Daoy (cell line): ENCODE results near the gene GOLT1A. TPM values are rescaled to one million over a fixed set of nuclear protein-coding genes. Genes with fewer than 3 reads are reported as not detected.
A peak's percentile ranks its signal among the peaks of the same experiment; 100 is the strongest.

Source experiments
- DNase-seq: peaks from one replicate; pipeline ENCODE4 v3.0.0-alpha.2; 2015; ENCODE audit warnings: low read depth
- total RNA-seq: library from RNA; depleted of rRNA; stranded (reverse); fragments of >200 nt; shearing (Covaris generic); gene quantifications from 2 replicates; pipeline ENCODE4 v1.2.3, GENCODE V29; 2014

Gene GOLT1A
- total RNA-seq, 1 experiment from 2014 or later: not detected

DNA sequence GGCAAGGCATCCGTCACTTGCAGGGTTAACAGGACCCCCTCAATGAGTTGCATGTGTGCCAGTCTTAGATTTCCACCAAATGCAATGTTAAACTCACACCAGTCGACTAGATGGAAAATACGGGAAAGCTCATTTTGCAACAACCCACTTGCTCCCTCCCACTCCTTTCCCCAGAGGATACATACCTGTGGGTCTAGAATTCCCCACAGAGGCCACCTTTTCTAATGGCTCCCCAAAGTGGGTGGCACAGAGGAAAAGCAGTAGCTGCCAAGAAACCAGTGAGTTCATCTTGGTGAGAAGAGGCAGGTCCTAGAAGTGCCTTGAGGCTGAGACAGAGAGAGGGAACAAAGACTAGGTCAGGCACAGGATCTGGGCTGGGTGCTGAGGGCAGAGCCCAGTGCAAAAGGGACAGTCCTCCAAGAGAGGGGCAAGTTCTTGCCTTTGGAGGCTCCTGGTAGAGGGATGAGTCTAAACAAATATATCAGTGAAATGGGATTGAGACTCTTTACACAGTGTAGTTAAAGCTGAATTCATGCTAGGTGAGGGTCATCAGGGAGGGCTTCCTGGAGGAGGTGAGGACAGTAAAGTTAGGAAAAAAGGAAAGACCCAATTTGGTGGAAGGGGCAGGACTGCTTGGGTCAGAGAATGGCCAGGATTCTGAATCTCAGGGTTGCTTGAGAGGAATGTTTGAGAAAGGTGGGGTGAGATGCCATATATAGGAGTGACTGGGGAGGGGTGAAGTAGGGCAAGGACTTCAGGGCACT lies 21.0 kb downstream of the GOLT1A start:
- no peak for DNase-seq

GRCh38 chr1:204192046-204192445 lies 21.7 kb downstream of the GOLT1A start:
- no peak for DNase-seq

DNA sequence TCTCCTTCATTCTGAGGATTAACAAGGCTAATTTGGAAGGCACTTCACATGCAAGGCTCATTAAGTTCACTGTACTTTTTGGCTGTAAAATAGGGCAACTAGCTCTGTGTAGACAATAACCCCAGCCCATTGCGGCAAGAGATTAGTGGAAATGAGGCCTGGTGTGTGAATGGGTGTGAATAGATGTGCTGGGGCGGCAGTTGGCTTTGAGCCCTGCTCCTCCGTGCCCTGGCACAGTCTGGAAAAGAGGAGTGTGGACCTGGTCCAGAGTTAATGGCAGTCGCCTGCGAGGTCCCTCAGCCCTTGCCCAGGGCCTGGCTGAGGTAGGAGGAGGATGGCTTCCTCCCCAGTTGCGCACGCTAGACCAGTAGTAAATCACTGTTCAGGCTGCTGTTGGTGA lies 22.3 kb downstream of the GOLT1A start:
- DNase-seq: no peak

DNA sequence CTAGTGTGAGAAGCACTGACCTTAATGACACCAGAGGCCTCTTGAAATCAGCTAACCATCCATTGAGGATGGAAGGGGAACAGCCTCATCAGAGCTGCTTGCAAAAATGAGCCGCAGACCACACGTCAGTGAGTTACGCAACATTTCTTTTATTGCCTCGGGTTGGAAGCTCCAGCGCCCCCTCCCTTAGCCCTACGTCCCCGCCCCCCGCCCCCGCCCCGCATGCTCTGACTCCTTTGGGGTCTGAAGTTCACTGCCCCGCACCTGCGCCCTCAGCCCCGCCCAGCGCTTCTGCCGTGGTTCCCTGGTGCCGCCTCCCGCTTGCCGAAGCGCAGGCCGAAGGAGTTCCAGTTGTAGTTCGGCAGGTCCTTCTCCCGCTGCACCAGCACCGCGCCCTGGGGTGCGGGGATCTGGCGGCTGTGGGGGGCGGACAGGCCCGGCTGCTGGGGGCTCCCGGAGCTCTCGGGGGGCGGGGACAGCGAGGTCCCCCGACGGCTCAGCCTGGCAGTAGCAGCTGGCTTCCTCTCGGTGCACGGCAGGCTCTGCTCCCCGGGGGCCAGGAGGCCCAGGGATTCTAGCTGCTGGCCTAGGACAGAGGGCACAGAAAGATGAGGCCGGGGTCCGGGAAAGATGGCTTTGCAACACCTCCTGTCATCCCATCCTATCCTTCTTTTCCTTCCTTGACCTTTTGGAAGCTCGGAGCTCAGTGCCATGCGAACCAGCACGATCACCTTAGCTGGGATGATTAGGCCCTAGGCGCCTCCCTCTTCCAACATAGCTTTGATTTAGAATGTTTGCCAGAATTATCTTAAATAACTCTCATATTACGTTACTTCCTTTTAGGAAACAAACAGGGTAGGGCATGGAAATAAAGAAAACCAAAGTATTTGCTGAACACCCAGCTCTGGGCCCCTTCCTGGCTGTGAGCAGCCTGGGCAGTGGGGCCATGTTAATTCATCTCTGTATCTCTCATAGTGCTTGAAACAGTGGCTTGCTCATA lies 23.3 kb downstream of the GOLT1A start:
- no peak for DNase-seq

DNA sequence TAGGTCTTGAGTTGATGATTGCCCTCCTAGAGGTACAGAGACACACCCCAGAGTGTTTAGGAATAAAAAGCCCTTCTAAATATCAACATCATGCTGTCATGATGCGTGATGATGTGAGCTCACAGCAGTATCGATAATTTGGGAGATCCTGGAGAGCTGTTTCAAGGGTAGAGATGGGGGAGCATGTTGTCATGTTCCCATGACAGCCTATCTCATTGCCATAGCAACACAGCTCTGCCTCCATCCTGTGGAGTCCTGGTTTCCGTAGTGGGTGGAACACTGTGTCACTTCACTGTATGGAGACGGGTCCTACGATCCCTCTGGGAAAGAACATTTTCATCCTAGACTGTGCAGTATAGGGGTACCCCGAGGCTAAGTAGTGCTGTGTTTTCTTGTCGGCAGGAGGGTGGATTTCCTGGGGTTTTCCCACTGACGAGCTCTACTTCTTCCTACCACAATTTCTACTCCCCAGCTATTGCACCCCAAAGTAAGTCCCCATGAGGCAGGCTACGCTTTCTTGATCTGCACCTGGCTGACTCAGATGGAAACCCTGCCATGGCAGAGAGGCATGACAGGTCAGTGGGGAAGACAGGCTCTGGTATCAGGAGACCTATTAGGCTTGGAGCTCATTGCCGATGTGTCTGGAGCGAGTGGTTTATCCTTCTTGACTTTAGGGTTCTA lies 24.7 kb downstream of the GOLT1A start:
- no peak for DNase-seq

GRCh38 chr1:204186597-204186996 lies 27.2 kb downstream of the GOLT1A start:
- DNase-seq: no peak

- DNase-seq: no peak
These were observed 32.7 kb downstream of the GOLT1A start for GRCh38 chr1:204181116-204181515.

DNA sequence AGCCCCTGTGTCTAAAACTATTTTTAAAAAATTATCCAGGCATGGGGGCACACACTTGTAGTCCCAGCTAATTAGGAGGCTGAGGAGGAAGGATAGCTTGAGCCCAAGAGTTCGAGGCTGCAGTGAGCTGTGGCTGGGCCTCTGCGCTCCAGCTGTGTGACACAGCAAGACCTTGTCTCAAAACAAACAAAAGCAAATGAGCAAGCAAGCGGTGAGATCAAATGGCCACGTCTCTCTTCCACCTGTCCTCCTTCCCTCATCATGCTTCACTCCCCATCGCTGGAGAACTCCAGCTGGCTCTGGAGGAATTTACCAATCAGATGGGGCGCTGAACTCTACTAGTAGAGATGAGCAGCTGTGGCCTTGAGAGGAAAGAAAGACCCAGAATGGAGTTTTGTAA lies 33.7 kb downstream of the GOLT1A start:
- no peak for DNase-seq

DNA sequence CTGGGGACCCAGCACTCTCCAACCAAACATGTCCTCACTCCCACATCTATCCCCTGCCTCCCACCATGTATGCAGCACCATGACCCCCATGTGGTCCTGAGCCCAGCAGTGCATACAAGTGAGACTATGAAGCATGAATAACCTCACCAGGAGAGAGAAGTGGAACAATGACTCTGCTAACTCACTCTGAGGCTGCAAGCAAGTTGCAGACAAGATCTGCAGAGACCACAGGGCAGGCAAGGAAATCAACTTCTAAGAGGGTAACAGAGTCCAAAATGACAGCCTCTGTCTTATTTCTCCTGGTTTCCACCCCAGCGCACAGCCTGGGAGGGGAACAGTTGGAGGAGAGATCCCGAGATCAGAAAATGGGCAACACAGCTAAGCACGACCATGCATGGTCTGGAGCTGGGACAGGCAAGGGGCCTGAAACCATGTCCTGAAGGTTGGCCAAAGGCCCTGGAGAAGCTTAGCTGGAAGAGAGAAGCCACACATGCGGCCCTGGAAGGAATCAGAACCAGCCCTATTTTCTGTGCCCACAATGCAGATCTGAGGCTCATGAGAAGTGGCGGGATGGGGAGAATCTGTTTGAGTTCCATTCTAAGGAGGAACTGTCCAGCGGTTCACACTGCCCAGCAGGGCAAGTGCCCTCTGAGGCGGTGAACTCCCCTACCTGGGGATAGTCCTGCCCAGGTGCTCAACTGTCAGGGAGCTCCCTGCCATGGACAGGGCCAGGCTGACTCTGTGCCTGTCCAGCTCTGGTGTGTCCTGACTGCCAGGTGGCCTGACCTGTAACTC lies 35.1 kb downstream of the GOLT1A start:
- DNase-seq: no peak

GRCh38 chr1:204177133-204177532 lies 36.7 kb downstream of the GOLT1A start:
- no peak for DNase-seq

- no peak for DNase-seq
These were observed 37.7 kb downstream of the GOLT1A start for GRCh38 chr1:204176049-204176448.

DNA sequence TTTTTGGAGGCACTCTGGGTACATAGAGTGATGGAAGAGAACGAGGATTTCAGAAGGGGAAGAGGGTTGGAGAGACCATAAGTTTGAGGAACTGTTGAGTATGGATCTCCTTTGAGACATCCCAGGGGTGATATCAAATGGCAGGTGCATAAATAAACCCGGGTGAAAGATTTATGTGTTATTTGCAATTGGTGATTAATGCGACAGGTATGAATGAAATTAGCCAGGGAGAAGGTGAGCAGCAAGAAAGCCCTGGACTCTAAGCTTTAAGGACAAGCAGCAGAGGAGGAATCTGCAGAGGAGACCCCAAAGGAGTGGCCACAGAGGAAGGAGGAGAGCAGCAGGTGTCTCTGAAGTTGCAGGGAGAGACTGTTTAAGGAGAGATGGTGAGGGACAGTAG lies 38.8 kb downstream of the GOLT1A start:
- DNase-seq: no peak

DNA sequence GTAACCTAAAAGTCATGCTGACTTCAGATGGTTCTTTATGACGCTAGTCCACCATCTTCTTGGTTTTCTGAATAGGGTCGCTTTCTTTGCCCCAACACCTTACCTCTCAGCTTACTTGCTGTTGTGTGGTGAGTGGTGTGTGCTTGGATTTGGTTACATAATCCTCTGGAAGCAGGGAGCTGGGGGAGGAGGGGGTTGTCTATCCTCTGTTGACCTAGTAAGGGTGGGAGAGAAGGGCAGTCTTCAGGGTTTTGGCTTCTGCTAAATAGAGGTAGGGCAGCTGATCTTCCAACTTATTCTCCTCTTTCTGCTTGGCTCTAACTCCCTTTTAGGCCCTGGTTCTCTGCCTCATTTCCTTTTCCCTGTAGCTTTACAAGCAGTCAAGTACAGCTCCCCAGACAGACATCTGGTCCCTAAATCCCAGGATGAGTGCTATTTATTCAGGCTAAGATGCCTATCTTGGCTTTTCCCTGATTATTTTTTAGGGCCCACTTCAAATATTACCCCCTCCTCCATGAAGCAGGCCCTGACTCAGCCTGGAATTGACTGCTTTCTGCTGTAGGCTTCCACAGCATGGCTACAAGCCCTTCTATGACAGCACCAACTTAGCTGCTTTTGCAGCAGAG lies 41.3 kb downstream of the GOLT1A start:
- no peak for DNase-seq

- DNase-seq: peak; percentile 74
These were observed 42.0 kb downstream of the GOLT1A start for GRCh38 chr1:204171751-204172178.

DNA sequence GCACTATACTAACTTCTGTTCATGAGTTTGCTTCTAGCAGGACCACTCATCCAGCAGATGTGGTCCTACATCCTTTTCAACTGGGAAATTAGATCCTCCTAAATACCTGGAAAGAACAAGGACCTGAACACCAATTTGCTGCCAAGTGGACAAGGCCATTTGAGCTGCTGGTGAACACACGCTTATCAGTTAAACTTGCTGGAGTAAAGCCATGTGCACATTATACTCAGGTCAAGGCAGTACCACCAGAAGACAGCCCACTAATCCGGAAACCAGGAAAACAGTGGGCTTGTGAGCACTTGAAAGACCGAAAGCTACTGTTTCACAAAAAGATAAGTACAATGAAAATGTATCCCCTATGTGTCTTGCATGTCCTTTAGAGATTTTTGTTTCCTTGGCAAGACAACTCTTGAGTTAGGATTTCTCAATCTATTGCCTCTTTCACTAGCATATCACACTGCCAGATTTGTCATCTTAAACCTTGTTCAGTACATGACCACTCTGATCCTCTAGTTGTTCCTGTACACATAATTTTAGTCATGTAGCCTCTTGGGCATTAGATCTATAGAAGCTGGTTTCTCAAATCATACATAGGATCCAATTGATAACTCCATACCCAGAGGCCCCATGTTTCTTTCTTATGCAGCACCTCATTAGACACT lies 43.2 kb downstream of the GOLT1A start:
- no peak for DNase-seq

DNA sequence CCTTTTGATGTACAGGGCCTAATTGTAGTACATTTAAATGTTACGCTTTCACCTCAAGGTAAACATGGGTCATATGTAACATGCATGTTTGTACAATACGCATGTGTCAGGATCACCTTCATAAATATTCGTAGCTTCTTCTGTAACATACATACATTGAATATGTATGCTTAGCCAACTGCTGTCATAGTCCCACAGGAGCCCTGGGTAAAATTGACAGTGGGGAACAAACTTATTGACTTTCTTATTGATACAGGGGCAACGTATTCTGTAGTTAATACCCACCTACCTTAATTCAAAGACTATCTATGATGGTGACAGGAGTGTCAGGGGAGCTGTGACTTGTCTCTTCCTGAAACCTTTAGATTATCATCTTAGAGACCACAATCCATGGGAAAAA lies 43.9 kb downstream of the GOLT1A start:
- DNase-seq: no peak

- DNase-seq: no peak
These were observed 46.1 kb downstream of the GOLT1A start for GRCh38 chr1:204167730-204168129.

- DNase-seq: no peak
These were observed 47.6 kb downstream of the GOLT1A start, which contains the start of gene REN for GRCh38 chr1:204166219-204166618. Gene REN, minus strand, starts transcription at chr1:204166337. Its CDS starts 44 bp downstream, at chr1:204166293.

DNA sequence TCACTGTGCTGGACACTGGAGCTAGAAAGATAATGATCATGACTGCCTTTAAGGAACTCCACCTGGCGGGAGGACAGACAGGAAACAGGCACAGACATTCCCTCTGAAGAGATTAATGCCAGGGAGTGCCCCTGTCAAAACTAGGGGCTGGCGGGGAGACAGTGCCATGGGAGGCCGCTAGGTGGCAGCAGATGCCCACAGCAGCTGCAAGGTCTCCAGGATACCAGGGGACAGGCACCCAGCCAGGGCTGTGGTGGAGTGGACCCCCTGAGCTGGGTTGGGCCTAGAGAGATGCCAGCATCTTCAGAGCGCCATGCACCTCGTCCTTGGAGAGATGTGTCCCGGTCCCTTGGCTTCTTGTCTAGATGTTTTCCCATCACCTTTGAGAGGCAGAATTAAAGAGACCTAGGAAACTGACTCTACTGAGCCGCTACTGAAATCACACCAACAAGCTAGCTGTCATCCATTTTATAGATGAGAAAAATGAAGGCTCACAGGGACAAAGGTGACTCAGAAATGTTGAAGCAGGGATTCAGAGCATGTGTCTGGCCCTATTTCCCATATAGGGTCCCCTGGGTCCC lies 51.2 kb downstream of the GOLT1A start:
- peak; percentile 82 for DNase-seq
